GM10847 (cell line): ENCODE measurements around the gene ZHX3.

ENCODE experiments used
- POLR2A ChIP-seq: IDR thresholded peaks from 2 replicates; pipeline ENCODE4 v1.6.1; 2011; ENCODE audit not compliant: insufficient read length; ENCODE audit errors: extremely low read depth

The ZHX3 gene

DNA sequence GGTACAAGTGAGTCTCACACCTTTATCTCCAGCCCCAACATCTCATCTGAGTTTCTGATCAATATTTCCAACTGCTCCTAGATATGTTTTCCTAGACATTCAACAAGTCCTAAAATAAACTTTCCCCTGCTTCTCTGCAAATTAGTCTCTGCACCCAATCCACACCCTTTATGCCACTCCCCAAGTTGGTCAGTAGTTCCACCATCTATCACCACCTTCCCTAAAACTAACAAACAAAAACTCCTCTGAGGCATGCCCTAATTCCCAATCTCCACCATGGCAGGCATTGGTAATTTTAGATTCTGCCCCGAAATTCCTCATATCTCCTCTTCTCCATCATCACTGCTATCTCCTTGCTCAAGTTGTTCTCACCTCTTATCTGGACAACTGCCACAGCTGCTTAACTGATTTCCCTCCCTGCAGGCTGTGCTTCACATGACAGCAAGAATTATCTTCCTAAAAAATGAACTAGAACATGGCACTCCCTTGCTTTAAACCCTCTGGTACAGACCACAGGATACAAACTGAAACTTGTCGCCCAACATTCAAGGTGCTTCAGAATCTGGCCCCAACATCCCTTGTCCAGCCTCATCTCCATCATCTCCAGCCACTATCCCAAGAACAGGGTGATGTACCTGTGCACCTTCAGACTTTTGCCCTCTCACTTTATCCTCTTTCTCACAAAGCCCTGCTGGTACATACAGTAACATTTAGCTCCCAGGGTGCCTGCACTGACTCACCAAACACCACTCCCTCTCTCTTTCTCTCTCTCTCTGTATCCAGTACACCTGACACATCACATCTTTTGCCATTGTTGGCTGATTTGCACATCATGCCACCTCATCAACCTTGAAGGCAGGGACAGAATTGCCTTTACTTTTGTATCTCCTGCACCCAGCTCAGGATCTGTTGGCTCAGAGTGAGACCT lies 55.5 kb downstream of the ZHX3 start:
- no peak for TF ChIP-seq POLR2A

DNA sequence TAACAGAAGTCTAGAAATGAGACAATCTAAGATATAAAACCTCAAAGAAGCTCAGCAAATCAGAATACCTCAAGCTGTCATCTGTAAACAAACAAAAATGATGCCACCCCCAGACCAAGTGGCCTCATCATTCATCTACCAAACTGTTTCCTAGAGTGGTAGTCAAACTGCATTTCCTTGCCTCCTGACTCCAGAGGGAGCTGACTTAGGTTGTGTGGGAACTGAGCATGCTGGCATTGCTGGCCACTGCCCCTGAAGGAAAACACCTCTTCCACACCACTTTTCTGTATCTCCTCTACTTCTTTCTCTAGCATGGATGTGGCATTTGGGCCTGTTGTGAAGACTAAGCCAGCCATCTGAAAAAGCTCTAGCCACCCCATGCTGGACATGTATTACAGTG lies 56.3 kb downstream of the ZHX3 start:
- TF ChIP-seq POLR2A = no peak

DNA sequence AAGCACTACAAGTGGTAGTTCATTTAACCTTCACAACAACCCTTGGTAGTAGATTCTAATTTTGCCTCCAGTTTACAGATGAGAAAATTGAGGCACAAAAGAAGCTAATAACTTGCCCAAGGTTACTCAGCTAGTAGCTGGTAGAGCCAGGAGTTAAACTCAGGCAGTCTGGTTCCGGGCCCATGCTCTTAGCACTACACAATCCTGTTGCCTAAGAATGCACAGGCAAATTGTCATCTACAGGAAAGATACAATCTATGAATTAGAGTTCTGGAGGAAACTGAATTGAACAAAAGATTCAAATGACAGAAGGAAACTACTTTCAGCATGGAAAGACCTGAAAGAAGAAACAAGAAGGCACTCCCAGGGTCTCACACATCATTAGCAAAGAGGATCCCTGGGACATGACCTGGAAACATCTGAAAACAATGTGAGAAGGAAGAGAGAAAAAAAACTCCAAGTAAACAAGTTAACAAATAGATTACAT lies 56.8 kb downstream of the ZHX3 start:
- no peak for TF ChIP-seq POLR2A

DNA sequence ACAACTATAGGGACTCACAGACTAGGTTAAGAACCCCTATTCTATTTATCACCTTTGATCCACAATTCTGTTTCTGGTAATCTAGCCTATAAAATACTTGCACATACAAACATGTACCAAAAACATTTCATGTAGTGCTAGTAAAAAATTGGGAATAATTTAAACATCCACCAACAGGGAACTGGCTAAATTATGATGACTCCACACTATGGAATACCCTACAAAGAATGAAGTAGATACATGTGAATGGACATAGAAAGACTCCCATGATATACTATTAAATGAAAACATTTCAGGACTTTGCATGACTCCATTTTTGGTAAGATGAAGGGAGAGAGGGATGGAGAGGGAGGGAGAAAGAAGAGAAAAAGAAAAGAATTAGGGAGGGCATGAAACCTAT lies 58.2 kb downstream of the ZHX3 start:
- TF ChIP-seq POLR2A = no peak

DNA sequence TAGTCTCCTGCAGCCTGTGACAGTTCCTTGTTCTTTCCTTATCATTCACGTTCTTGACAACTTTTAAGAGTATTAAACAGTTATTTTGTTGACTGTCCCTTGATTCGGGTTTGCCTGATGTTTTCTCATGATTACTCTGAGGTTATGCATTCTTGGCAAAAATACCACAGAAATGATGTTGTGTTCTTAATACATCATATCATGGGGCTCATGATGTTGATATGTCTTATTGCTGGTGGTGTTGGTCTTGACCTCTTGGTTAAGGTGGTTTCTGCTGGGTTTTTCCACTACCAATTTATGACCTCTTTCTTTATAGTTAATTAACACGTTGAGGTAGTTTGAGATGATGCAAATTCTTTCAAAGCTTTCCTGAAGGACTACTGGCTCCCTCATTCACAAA lies 59.1 kb downstream of the ZHX3 start:
- TF ChIP-seq POLR2A = no peak

DNA sequence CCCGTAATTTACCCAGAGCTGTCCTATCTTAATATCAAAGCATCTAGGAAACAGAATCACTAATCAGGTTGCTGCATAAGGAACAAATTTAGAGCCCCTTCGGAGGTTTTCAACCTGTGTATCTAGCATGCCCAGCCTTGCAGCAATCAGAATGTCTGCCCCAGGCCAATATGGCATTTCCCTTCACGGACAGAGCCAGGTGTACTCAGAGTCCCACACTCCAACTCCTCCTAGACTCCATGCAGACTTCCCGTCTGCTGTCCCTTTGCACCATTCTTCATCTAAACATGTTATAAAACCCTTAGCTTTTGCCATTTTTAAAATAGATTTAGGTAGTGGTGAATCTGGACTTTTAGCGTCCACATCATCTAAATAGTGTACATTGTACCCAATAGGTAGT lies 61.0 kb downstream of the ZHX3 start:
- TF ChIP-seq POLR2A = no peak

DNA sequence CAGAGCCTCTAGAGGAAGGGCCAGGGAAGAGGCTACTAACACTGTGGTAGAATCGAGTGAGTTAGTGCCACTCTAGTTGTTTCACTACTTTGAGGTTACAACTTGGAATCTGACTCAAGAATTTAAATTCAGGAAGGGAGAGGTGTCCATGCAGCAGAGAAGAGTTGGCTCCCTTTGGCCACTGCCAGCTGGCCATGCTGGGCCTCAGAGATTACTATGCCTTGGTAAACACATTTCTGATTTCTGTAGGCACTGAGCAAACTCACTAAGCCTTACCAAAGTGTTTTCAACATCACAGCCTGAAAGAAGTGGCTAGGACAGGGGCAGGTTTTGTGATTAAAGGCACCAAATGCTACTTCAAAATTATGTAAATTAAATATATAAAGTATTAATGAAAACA lies 61.9 kb downstream of the ZHX3 start:
- no peak for TF ChIP-seq POLR2A

DNA sequence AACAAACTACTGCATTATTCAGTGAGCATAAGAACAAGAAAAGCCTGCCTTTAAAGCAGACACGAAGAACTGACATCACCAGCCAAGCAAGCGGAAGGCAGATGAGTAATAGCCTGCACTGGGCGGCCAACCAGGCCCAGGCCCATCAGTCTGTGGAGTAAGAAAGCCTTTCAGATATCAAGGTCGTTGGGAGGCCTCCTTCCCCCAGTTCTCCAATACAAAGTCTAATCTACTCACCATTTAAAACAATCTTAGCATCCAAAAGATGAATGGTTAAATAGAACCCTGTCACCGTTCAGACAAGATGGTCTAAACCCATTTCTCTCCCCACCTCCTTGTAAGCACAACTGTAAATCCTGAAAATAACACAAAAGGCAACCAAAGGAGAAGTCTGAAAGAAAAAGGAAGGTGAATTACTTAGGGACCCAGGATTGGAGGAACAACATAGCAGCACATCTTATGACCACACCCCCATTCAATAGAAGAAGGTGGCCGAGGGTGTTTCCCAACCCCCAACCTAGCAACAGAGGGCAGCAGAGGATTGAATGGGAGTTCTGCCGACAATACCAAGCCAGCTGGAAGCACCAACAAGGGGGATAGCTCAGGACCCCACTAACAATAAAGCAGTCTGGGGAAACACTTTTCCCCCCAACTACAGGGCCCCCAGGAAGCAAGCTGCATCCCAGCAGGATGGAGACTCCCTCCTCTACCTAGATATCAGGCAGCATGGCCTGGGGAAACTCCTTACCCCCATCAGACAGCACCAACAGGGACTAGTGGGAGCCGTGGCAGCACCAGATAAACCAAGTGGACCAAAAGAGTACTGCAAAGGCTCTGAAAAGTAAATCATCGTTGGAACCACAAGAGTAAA lies 67.9 kb downstream of the ZHX3 start:
- TF ChIP-seq POLR2A = no peak

DNA sequence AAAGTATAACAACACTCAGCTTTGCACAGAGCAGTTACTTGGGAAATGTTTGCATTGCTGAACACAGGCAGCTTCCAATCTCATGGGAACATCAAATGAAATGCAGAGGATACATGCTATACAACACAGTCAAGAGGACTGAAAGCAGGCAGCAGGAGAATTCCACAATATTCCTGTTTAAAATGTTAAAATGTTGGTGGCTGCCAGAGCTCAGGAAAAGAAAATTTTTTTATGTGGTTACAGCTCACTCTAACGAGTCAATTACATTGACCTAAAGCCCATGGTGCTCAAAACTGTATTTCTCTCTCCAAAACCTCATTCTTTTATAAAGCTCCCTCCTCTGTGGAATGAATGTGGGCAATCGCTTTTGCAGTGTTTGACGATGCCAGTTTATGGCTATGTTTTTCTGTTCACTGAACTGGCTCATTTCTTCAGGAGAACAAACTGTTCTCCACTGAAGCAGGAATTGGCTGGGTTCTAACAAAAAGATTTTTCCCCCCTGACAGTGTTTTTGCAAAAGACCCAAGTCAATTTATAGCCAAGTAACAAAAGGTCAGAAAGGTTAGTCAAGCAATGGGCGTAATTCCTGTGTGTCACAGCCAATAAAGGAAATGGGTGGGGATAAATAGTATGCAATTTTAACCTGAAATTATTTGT lies 69.0 kb downstream of the ZHX3 start:
- no peak for TF ChIP-seq POLR2A

DNA sequence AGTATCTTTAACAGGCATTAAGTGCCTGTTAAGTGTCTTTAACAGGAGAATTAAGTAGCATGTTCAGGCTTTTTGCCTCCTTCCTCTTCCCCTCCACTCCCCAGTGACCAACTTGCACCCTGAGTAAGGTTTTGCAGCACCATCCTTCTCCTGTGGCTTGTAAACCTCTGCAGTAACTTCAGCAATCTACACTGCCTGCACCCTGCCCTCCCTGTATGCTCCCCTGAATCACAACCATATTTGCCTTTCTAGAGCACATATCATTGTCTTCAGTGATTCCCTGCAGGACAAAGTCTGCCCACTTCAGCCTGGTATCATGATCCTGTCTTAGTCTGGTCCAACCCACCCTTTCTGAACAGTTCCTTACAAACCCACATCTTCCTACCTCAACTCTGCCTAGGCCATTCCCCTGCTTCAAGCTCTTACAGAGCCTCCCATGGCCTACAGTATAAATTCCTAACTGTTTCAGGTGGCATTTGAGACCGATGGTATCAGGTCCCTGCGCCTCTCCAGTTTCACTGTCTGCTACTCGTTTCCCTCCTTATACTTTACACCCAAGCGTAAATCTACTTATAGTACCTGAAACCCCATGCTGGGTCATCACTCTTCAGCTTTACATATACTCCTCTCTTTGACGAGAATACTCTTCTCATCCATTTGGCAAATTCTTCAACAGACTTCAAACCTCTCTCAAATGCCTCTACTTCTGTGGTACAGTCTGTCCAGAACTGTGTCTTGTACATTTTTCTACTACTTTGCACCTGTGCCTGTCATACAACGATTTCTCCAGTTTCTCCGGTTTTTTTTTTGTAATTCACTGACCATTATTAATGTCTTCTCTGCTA lies 69.8 kb downstream of the ZHX3 start:
- TF ChIP-seq POLR2A = no peak

DNA sequence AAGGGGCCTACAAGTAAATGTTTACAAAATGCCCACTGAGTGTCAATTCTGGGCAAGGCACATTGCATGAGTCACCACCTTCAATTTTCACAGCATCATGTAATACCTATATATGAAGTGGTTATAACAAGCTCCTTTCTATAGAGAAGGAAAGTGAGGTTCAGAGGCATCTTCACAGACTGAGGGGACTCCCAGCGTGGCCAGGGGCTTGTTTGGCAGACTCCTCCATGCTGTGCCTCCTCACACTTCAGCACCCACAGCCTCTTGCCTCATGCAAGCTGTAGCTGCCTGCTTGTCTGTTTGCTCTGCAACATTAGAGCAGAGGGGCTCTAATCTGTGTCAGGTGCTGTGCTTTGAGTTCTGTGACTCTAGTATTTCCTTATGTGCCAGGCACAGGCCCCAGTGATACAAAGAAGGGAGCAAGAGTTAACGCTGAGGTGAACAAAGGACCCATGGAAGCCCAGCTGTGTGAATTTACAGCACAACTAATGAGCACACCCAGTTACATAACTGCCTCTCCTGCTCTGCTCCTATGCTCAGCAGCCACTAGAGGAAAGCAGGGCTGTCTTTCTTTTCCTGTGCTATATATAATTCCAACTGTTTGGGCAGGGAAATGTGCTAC lies 72.3 kb downstream of the ZHX3 start:
- TF ChIP-seq POLR2A = no peak

DNA sequence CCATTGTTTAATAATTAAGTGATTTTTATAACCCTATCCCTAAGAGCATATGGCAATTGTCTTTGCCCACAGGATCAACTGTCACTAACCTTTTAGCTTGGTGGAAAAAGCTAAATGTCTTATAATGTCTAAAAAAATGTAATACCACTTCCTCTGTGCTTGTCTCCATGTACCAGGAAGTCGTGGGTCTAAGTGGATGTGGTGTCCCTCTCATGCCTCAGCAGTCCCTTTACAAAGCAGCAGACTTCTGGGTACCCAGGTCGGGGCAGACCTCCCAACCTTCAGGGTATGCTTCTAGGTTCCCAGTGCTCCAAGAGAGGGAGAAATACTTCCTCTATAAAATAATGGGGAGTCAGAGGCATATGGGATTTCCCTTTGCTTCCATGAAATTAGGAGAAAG lies 74.7 kb downstream of the ZHX3 start:
- no peak for TF ChIP-seq POLR2A

DNA sequence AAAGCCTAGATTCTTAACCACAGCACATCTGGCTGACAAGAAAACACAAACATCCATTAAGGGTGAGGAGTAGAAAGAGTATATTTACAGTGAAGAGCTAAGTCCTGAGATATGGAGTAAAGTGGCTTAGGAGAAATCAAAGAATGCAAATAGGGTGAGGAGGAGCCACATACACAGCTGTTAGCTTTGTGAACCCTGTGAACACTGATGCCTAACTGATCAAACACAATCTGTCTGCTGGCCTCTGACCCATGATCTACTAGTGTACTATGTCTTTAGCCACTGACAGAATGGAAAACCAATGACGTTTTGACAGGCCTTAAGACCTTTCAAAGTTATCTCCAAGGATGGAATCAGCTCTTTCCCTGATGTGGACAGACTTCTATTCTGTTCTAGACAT lies 75.2 kb downstream of the ZHX3 start:
- no peak for TF ChIP-seq POLR2A

DNA sequence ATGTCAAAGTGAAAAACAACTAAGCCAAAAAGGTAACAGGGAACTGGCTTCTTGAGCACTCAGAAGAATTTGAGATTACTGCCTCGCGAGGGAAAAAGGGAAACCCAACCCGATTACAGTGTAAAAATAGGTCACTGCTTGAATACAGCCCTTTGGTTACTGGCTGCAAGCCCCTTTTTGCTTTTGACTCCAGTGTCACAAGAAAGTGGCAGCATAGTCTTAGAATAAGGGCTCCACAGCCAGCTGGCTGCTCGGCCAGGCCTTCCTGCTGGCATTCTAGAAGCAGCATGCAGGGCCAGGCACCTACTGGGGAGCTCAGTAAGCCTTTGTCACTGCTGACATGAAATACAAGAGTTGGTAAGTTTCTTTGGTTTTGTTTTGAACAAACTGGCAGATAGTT lies 83.0 kb downstream of the ZHX3 start:
- TF ChIP-seq POLR2A = no peak
